ENCODE data around the gene OR2B6.
A peak's percentile ranks its signal among the peaks of the same experiment; 100 is the strongest.
"Not testable (repeated sequence)": the region's sequence is repeated elsewhere in the genome, so short reads cannot be mapped to it uniquely, and the experiment has no call there.

The OR2B6 gene

DNA sequence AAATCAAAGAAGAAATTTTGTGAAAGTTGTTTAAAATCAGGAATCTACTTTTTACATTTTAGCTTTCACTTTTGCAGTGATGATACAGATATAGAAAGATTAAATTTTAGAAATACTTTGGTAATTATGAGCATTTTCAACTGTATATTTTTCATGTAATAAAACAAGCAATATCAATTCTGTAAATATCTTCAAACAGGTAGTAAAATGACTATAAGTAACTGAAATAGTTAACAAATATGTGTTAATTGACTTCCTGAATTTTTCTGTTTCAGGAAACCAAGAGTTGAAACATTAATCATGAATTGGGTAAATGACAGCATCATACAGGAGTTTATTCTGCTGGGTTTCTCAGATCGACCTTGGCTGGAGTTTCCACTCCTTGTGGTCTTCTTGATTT, at the start of gene OR2B6:
TSS of gene OR2B6 (plus strand) at position 301 of the 400 bp plus-strand sequence. CDS start at position 301, 0 bp downstream.
- DNase-seq (ENCODE audit: low spot score) = no peak

GRCh38 chr6:27908017-27908416, 49.0 kb upstream of the OR2B6 start:
- DNase-seq (ENCODE audit: low spot score) = no peak

DNA sequence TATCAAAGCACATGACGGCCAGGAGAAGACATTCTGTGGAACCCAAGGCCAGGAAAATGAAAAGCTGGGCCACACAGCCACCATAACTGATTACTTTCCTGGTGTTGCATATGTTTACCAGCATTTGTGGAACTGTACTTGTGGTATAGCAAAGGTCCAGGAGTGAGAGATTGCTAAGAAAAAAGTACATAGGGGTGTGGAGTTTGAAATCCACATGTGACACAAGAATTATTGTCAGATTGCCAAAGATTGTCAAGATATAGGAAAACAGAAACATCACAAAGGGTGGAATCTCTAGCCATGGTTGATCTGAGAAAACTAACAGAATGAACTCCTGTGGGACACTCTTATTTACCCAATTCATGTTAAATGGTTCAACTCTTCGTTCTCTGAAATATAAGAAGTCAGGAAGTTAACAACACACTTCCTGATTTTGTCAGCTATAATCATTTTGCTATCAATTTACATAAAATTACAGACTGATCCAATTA, 45.0 kb upstream of the OR2B6 start, which contains the start of gene OR2B2:
TSS of gene OR2B2 (minus strand) at position 441 of the 491 bp plus-strand sequence. CDS start at position 364, 77 bp downstream.
- no peak for DNase-seq (ENCODE audit: low spot score)

- no peak for DNase-seq (ENCODE audit: low spot score)
These were observed 34.1 kb upstream of the OR2B6 start for GRCh38 chr6:27922949-27923348.

DNA sequence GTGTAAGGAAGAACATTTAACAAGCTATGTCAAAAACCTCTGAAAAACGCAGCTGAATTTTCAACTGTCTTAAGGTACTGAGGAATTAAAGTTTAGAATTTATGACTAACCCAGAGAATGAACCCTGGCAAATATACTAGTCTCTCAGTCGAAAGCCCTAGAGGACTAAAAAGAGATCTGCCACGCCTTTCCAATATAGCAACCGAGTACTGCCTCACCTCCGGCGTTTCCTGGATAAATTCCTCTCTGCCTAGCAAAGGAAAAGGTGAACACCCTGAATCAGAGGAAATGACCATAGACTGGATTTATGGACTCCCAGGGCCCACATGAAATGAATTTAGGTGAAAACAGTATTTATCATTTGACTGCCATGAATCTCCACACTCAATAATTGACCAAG, 32.9 kb upstream of the OR2B6 start:
- no peak for DNase-seq (ENCODE audit: low spot score)

DNA sequence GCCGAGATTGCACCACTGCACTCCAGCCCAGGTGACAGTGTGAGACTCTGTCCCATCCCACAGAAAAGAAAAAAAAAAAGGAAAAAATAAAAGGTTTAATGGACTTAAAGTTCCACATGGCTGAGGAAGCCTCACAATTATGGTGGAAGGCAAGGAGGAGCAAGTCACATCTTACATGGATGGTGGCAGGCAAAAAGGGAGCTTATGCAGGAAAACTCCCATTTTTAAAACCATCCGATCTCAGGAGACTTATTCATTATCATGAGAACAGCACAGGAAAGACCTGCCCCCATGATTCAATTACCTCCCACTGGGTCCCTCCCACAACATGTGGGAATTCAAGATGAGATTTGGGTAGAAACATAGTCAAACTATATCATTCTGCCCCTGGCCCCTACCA, 29.0 kb upstream of the OR2B6 start:
- DNase-seq (ENCODE audit: low spot score) = not testable (repeated sequence)

DNA sequence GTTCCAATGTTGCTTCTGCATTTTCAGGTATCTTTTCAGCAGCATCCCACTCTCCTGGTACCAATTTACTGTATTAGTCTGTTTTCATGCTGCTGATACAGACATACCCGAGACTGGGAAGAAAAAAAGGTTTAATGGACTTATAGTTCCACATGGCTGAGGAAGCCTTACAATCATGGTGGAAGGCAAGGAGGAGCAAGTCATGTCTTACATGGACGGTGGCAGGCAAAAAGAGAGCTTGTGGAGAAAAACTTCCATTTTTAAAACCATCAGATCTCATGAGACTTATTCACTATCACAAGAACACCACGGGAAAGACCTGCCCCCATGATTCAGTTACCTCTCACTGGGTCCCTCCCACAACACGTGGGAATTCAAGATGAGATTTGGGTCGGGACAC, 27.1 kb upstream of the OR2B6 start:
- DNase-seq (ENCODE audit: low spot score) = not testable (repeated sequence)

GRCh38 chr6:27931209-27931608, 25.8 kb upstream of the OR2B6 start:
- DNase-seq (ENCODE audit: low spot score) = no peak

DNA sequence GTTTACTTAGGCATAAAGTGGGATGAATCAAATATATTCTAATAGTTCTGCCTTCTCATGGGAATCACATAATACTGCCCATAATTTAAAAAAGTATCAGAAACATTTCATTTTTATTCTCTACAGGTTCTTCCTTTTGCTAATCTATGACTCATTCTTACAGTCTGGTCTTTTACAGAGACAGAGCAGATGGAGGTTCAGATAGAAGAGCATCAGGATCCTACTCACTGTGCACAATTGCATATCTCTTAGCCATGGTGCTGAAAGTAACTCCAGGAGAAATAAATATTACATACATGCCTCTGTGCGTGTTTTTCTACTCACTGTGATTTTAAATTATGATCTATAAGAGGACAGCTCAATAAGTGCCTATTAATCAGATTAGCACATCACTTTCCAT, 16.3 kb upstream of the OR2B6 start:
- DNase-seq (ENCODE audit: low spot score) = no peak

DNA sequence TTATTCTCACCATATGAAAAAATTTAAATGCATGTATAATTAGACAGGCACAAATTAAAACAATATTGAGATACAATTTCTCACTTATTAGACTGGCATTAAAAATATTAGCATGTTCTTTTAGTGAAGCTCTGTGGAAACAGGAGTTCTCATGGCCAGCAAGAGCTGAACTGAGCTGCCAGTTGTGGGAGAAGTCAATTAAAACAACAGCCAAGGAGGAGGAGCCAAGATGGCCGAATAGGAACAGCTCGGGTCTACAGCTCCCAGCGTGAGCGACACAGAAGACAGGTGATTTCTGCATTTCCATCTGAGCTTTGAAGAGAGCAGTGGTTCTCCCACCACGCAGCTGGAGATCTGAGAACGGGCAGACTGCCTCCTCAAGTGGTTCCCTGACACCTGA, 14.0 kb upstream of the OR2B6 start:
- not testable (repeated sequence) for DNase-seq (ENCODE audit: low spot score)

DNA sequence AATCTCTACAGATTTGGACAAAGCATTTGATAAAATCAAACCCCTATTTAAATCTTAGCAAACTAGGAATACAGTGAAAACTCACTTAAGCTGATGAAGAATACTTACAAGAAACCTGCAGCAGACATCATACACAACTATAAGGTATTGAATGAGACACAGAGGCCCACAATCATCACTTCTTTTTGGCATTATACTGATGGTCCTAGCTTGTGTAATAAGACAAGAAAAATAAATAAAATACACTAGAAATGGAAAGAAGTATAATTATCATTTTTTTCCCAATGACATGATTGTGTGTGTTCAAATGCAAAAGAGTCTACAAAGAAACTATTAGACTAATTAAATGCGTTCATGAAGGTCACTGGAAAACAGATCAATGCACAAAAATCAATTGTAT, 8.8 kb upstream of the OR2B6 start:
- DNase-seq (ENCODE audit: low spot score) = no peak

DNA sequence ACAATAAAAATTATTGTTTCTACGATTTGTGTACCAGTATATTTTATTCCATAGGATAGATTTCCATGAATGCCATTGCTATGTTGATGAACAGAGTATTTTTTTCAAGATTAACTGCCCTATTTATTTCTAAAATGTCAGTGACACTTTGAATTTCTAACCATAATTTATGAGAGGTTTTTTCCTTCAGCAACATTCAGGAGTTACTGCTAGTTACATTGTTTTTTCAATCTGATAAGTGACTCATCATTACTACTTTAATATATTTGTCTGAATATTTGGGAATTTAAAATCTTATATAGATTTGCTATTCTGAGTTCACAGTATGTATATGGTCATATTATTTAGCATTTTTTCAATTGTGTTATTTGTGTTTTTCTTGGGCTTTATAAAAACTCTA, 6.0 kb upstream of the OR2B6 start:
- no peak for DNase-seq (ENCODE audit: low spot score)

DNA sequence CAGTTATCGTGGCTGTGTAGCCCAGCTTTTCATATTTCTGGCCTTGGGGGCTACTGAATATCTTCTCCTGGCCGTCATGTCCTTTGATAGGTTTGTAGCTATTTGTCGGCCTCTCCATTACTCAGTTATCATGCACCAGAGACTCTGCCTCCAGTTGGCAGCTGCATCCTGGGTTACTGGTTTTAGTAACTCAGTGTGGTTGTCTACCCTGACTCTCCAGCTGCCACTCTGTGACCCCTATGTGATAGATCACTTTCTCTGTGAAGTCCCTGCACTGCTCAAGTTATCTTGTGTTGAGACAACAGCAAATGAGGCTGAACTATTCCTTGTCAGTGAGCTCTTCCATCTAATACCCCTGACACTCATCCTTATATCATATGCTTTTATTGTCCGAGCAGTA, 475 bp downstream of the OR2B6 start:
- no peak for DNase-seq (ENCODE audit: low spot score)

- no peak for DNase-seq (ENCODE audit: low spot score)
These were observed 5.5 kb downstream of the OR2B6 start for GRCh38 chr6:27962506-27962905.

GRCh38 chr6:27966044-27966443, 9.0 kb downstream of the OR2B6 start:
- DNase-seq (ENCODE audit: low spot score) = no peak

DNA sequence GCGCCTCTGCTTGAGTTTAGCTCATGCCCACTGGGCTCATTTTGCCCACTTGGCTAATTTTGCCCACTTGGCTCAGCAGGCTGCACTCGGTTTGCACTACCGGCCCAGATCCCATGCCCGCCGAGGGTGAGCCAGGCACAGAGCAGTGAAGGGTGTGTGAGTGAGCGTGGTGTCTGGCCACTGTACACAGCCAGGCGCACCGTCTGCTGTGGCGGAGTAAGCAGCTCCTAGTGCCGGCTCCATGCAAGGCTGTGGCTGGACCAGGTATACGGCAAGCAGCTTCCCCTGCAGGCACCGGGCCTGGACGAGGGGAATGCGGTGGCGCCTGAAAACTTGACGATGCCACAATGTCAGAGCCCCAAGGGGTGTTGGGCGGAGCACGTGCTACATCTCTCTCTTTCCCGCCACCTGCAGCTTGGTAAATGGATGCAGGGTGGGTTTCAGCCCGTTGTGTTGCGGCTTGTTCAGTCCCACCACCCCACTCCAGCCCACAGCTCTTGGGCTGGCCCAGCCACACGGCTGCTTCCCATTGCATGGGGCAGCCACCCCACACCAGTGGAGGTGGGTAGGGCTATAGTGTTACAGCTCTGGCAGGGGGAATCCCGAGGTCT, 9.9 kb downstream of the OR2B6 start:
- no peak for DNase-seq (ENCODE audit: low spot score)

DNA sequence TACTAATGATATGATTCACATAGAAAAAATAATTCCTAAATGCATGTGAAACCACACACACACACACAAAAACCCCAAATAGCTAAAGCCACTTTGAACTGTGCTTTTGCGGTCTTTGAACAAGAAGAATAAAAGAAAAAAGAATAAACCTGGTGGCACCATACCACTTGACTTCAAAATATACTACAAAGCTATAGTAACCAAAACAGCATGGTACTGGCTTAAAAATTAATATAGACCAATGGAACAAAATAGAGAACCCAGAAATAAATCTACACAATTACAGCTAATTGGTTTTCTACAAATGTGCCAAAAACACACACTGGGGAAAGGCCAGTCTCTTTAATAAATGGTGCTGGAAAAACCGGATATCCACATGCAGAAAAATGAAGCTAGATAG, 13.4 kb downstream of the OR2B6 start:
- no peak for DNase-seq (ENCODE audit: low spot score)

DNA sequence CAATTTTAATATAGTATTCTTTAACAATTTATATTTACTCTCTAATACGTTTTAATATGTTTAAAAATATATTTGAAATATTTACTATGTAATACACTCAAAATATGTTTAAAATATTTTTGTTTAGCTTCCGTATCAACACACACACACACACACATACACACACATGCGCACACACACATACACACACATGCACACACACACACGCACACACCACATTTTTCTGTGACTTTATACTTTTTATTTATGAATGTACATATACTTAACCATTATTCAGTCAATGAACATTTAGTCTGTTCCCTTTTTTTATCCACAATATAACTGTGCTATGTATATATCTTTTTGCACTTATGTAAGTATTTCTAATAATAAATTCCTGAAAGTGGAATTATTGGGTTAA, 15.7 kb downstream of the OR2B6 start:
- DNase-seq (ENCODE audit: low spot score) = no peak

GRCh38 chr6:27977387-27977786, 20.3 kb downstream of the OR2B6 start:
- no peak for DNase-seq (ENCODE audit: low spot score)

DNA sequence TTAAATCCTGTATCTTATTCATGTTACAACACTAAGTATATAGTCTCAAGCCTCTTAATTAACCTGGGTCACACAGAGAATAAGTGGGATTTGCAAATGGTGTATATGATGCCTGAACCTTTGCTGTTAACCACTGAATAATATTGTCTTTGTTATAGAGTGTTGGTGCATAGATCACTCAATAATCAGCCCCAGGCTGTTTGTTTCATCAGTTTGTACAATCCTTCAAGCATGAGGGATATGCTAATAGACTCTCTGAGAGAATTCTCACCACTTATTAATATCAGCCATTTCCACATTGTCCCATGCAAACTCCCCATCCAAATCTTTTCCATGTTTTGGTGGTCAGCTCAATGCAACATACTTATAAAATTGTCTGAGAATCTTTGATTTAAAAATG, 21.7 kb downstream of the OR2B6 start:
- no peak for DNase-seq (ENCODE audit: low spot score)

- DNase-seq (ENCODE audit: low spot score) = no peak
These were observed 23.1 kb downstream of the OR2B6 start for GRCh38 chr6:27980111-27980510.

GRCh38 chr6:27986928-27987725, 30.1 kb downstream of the OR2B6 start:
- peak; percentile 41 for DNase-seq (ENCODE audit: low spot score)

- no peak for DNase-seq (ENCODE audit: low spot score)
These were observed 37.6 kb downstream of the OR2B6 start for GRCh38 chr6:27994616-27995015.
